GM12891 (cell line): Measurements from ENCODE around the gene KCNMB2.

ENCODE experiments used
- PAX5 ChIP-seq: IDR thresholded peaks from 2 replicates; pipeline ENCODE4 v1.6.1; 2011; ENCODE audit warnings: low read length, moderate library complexity, mild to moderate bottlenecking; ENCODE audit not compliant: insufficient read depth, severe bottlenecking
- POLR2A ChIP-seq: IDR thresholded peaks from 2 replicates; pipeline ENCODE4 v1.6.1; 2011; ENCODE audit warnings: low read depth, low read length, control low read depth
- POLR2AphosphoS5 ChIP-seq: IDR thresholded peaks from 2 replicates; pipeline ENCODE4 v1.6.1; 2011; ENCODE audit warnings: low read depth, low read length, control low read depth
- POU2F2 ChIP-seq: IDR thresholded peaks from 2 replicates; pipeline ENCODE4 v1.6.1; 2011; ENCODE audit warnings: low read depth, mild to moderate bottlenecking, control low read depth, low read length, moderate library complexity
- SPI1 ChIP-seq: IDR thresholded peaks from 2 replicates; pipeline ENCODE4 v1.6.1; 2011; ENCODE audit warnings: low read depth, low read length, control low read depth
- TAF1 ChIP-seq: IDR thresholded peaks from 2 replicates; pipeline ENCODE4 v1.6.1; 2011; ENCODE audit warnings: low read depth, low read length, control low read depth

- no peak for TF ChIP-seq POLR2A
- no peak for TF ChIP-seq PAX5
- TF ChIP-seq TAF1 = no peak
- no peak for TF ChIP-seq POU2F2
- TF ChIP-seq POLR2AphosphoS5 = no peak
- no peak for TF ChIP-seq SPI1
Observed at GRCh38 chr3:178562143-178562946, 26.1 kb downstream of the KCNMB2 start.
